ENCODE measurements around the gene FAM228A.
"Not testable (repeated sequence)": the region's sequence is repeated elsewhere in the genome, so short reads cannot be mapped to it uniquely, and the experiment has no call there.

Gene FAM228A

GRCh38 chr2:24191156-24191555, 16.3 kb downstream of the FAM228A start:
- DNase-seq (ENCODE audit: low read depth): no peak

- DNase-seq (ENCODE audit: low read depth): no peak
Observed at GRCh38 chr2:24191848-24192247, 17.0 kb downstream of the FAM228A start.

DNA sequence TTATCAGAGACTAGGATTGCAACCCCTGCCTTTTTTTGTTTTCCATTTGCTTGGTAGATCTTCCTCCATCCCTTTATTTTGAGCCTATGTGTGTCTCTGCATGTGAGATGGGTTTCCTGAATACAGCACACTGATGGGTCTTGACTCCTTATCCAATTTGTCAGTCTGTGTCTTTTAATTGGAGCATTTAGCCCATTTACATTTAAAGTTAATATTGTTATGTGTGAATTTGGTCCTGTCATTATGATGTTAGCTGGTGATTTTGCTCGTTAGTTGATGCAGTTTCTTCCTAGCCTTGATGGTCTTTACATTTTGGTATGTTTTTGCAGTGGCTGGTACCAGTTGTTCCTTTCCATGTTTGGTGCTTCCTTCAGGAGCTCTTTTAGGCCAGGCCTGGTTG, 22.4 kb downstream of the FAM228A start:
- DNase-seq (ENCODE audit: low read depth): not testable (repeated sequence)

- DNase-seq (ENCODE audit: low read depth): no peak
Observed at GRCh38 chr2:24199968-24200590, 25.2 kb downstream of the FAM228A start.

DNA sequence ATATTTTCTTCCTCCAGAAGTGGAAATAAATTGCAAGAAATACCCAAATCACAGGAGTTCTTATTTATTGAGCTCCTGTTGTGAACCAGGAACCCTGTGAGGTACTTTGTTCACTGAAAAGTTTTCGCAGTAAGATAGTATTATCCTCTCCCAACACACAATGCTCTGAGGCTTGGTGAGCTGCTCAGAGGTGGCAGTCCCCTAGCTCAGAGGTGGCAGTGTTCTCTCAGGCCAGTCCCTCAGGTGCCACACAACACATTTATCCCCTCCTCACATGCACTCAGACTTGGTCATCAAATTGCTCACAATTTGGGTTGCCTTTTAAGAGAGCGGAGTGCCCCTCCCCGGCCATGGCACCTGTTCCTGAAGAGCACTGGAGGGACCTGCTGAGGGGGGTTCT, 25.9 kb downstream of the FAM228A start:
- DNase-seq (ENCODE audit: low read depth): no peak

DNA sequence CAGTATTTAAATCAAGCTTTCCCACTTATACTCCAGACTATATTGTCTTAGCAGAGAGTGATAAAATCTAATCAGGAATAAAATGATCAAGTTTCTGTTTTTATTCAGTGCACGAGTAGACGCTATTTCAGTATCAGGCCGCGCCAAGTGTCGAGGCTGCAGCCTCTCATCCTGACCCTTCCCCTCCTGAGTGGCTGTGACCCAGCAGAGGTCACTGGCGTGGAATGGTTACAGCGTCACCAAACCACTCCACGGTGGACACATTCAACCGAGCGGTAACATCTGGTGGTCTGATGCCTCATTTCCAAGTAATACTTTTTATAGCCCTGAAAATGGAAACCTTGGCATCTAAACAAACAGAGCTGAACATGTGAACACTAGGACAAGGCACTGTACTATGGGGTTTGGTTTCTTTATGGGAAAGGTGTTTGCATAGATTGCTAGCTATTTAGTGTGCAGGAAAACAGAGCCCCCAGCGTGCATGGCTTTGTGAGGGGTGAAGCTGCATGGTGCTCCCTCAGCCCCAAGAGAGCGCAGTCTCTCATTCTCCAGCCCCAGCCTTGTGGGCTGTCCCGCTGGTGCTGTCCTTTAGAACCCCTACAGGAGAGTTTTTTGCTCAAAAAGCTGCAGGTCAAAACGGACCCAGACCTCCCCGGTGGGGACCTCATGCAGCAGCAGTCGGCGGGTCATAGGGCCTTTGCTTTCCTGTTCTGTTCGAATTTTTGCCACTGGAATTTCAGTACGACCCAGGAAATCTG, 28.4 kb downstream of the FAM228A start:
- DNase-seq (ENCODE audit: low read depth): no peak

- DNase-seq (ENCODE audit: low read depth): no peak
Observed at GRCh38 chr2:24203787-24204150, 28.9 kb downstream of the FAM228A start.

- no peak for DNase-seq (ENCODE audit: low read depth)
Observed at GRCh38 chr2:24204505-24204904, 29.7 kb downstream of the FAM228A start.

DNA sequence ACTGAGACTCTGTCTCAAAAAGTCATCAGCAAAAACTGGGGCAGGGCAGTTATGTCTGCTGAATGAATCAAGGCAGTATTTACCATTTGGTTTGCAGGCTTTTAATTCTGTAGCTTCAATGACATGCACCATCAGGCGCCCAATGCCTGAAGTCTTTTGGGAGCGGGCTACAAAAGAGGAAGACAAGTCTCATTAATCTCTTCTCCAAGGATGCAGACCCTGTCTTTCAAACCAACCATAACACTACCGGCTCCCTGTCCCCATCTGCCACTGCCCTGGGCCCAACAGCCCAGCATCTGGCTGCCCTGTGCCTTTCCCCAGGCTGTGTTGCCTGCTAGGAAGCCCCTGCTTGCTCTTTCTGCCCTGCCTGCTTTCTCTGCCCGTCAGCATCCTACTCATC, 30.3 kb downstream of the FAM228A start:
- DNase-seq (ENCODE audit: low read depth): no peak

DNA sequence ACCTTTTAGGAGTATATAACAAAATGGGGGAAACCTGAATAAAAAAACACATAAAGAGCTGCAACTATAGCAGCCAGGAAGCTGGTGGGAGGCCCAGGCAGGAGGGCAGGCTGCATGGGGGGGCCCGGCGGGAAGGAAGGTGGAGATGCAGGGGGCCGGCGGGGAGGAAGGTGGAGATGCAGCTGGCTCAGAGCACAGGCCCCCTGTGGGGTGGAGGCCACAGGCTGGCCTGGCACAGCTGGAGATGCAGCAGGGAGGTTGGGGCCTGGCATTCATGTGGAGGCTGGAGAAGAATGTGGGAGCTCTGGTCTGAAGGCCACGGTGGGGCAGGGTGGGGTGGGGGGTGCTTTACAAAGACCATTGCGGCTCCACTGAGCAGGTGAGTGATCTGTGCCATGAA, 31.4 kb downstream of the FAM228A start:
- no peak for DNase-seq (ENCODE audit: low read depth)

GRCh38 chr2:24206714-24207113, 31.9 kb downstream of the FAM228A start:
- DNase-seq (ENCODE audit: low read depth): no peak

DNA sequence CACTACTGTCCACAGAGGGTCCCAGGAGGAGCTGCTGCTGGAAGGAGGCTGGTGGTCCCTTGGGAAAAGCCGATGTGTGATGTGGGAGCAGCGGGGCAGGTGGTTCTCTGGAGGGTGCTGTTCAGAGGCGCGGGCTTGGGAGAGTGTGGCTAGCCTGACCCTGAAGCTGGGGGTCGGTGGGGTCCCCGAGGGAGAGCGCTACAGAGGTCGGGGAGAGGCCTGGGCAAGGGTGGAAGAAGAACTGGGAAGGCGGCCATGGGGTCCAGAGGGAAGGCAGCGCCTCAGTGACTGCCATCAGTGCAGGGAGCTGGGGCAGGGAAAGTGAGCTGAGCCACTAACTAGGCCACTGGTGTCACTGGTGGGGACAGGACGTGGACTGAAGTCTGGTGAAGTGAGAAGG, 32.5 kb downstream of the FAM228A start:
- DNase-seq (ENCODE audit: low read depth): no peak

GRCh38 chr2:24208490-24208889, 33.6 kb downstream of the FAM228A start:
- no peak for DNase-seq (ENCODE audit: low read depth)

- no peak for DNase-seq (ENCODE audit: low read depth)
Observed at GRCh38 chr2:24209389-24210105, 34.7 kb downstream of the FAM228A start.

DNA sequence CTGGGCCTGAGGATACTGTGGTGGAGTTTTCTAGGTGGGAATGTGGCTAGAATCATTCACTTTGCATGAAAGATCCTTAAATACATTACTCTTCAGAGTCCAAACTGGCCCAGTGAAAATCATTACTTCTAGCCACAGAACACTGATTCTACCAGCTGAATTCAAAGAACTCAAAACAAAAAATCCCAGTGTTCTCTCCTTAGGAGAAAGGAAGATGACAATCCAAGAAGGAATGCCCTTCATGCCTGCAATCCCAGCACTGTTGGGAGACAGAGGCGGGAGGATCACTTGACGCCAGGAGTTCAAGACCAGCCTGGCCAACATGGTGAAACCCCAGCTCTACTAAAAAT, 35.2 kb downstream of the FAM228A start:
- DNase-seq (ENCODE audit: low read depth): no peak

DNA sequence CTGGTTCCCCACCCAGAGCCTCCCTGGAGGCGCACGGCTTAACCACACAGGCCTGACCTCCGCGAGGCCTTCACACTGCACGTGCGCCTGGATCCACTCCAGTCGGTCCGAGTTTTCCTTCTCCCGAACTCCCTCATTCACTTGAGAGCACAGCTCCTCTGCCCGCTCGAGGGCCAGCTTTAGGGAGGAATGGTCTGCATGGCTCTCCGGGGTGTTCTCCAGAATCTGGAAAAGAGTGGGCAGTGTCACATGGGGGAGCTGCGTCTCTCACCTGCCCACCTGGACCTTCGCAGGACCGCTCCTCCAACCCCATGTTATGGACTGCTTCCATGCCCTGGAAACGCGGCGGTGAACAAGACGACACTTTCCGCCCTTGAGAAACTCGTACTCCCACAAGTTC, 35.9 kb downstream of the FAM228A start:
- no peak for DNase-seq (ENCODE audit: low read depth)

DNA sequence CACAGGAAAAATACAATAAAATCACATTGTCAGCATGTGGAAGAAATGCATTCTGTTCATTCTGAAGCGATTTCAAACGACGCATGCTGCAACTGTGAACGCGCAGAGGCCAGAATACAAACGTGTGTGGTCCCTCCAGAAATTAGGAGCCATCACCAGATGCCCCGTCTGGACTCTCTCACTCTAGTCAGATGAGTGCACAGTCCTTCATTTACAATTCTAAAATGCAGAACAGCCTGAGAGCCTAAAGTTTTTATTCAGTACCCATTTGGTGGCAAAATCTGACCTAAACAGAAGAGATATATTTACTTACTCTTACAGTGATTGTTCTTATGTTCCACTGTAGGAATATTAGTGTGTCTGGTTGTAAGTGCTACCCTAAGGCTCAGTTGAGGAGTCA, 36.6 kb downstream of the FAM228A start:
- DNase-seq (ENCODE audit: low read depth): no peak

DNA sequence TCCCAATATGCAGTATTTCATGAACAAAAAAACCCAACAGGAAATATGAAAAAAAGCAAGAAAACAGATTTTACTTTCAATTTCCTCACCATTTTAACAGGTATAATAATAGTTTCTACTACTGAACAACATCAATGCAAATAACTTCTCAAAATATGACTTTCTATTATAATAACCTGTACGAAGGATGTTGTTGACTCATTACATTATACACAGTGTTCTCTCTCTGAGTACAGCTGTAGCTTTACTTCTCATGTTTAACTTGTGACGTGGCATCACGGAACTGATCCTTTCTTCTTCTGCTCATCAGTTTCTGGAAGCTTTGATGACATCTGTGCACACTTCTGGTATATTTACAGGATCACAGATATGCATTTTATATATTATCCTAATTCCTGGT, 40.0 kb downstream of the FAM228A start:
- DNase-seq (ENCODE audit: low read depth): no peak

DNA sequence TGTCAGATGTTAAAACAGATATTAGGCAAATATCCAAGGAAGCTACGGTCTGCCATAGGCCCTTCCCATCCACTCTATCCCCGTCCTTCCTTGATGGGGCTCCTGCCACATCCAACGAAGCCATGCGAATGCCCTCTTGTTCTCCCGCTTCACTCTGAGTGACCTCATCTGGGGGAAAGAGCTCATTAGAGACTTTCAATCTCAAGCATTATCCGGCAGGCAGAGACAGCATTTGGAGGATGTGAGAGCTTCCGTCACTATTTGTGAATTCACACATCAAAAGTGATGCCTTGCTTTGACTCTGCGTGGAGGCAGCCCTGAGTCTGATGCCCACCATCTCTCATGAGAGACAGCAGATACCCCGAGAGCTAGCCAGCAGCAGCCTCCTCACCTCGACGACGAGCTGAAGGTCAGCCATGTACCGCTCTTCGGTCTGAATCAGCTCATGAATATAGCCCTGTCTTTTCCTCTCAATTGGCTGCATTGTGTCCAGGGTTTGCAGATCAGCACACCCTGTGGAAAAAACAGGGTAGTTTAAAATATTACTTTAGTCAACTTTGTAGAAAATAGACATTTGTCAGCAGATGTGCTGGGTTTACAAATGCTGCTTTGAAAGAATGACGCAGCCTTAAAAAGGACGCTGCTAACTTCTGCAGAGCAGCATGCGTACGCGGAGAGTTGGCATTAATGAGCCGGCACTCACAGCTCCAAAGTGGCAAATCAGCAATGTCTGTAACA, 45.9 kb downstream of the FAM228A start:
- DNase-seq (ENCODE audit: low read depth): no peak

DNA sequence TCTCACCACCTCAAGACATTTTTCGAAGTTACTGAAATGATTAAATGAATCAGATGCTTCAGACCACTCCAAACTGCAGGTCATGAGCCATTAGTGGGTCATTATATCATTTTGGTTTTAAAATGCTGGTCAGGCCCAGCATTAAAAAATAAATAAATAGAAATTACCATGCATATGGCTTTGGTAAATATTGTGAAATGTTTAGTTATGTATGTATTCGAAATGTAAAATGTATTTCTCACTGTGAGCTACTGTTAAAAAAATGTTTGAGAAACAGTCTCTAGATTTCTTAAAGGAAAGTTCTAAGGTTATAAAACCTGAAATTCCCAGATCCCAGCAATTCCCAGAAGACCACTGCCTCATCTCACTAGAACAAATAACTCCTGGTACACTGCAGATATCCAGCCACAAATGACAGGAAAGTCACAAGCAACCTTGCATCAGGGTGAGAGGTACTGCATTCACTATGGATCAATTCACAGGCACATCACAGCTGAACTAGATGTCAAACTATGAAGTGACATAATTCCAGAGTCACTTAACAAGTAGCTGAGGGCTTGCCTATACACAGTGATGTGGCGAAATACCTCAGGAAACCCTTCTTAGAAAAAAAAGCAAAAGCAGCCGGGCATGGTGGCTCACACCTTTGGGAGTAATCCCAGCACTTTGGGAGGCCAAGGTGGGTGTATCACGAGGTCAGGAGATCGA, 46.6 kb downstream of the FAM228A start:
- no peak for DNase-seq (ENCODE audit: low read depth)

- no peak for DNase-seq (ENCODE audit: low read depth)
Observed at GRCh38 chr2:24222946-24223345, 48.1 kb downstream of the FAM228A start.
